Suprapubic skin (tissue), 4 donors: Measurements from ENCODE around the gene IGFN1. TPM values are rescaled to one million over a fixed set of nuclear protein-coding genes. Genes with fewer than 3 reads are reported as not detected.

Experiments
- DNase-seq, 2 donors: peaks; one replicate each; pipeline ENCODE4 v3.0.0-alpha.2; 2019; ENCODE audit warnings: low spot score in 2 of 2
- H3K27ac ChIP-seq: fragments of 200-600 bp; sonication (generic); one replicate; pipeline ENCODE4 v1.5.1; 2019
- H3K27me3 ChIP-seq: fragments of 200-600 bp; sonication (generic); one replicate; pipeline ENCODE4 v1.5.1; 2019
- H3K36me3 ChIP-seq: fragments of 200-600 bp; sonication (generic); one replicate; pipeline ENCODE4 v1.5.1; 2019
- H3K4me1 ChIP-seq: fragments of 200-600 bp; sonication (generic); one replicate; pipeline ENCODE4 v1.5.1; 2019
- H3K4me3 ChIP-seq: fragments of 200-600 bp; sonication (generic); one replicate; pipeline ENCODE4 v1.5.1; 2019; ENCODE audit warnings: mild to moderate bottlenecking
- H3K9me3 ChIP-seq: fragments of 200-600 bp; sonication (generic); one replicate; pipeline ENCODE4 v1.5.1; 2019
- CTCF ChIP-seq, 2 donors: fragments of 200-600 bp in 1 of 2; fragments of 450-650 bp in 1 of 2; sonication (generic) in 1 of 2; IDR thresholded peaks; one replicate each; pipeline ENCODE4 v1.5.1; 2016 to 2019; ENCODE audit warnings: antibody characterized with exemption in 2 of 2, mild to moderate bottlenecking in 1 of 2, moderate library complexity in 1 of 2
- EP300 ChIP-seq: sonication (generic); formaldehyde crosslinking; IDR thresholded peaks from one replicate; pipeline ENCODE4 v1.6.1; 2017; ENCODE audit warnings: antibody characterized with exemption
- POLR2A ChIP-seq, 2 donors: fragments of 450-650 bp; IDR thresholded peaks; one replicate each; pipeline ENCODE4 v1.6.1; 2017; ENCODE audit warnings: antibody characterized with exemption in 2 of 2, mild to moderate bottlenecking in 2 of 2, moderate library complexity in 2 of 2
- POLR2AphosphoS5 ChIP-seq, 3 donors: sonication (generic); formaldehyde crosslinking; IDR thresholded peaks; one replicate each; pipeline ENCODE4 v1.6.1; 2017; ENCODE audit warnings: antibody characterized with exemption in 3 of 3
- WGBS: methylation state at CpG from one replicate; pipeline ENCODE4 v1.1.5; 2018; 5-methylcytosine and 5-hydroxymethylcytosine counted together
- total RNA-seq, 4 donors: library from RNA; depleted of rRNA; stranded (reverse); fragments of >200 nt; gene quantifications; one replicate each; pipeline ENCODE4 v1.1.0, GENCODE V29; 2016

IGFN1 gene
- total RNA-seq, 4 donors from 2014 or later, result 0.13 to 0.57 TPM; not detected in 2

- peak; percentile 36 to 47 for DNase-seq
- TF ChIP-seq POLR2AphosphoS5 (IDR thresholded peaks at IDR 0.05) (no peak), POLR2A (IDR thresholded peaks at IDR 0.05) (no peak), EP300 (no peak)
- WGBS, result 84% methylated on average over 5 of the region's 5 CpGs
Observed at GRCh38 chr1:201183753-201184152, 6.9 kb upstream of the IGFN1 start.

GRCh38 chr1:201184307-201185122 is 6.1 kb upstream of the IGFN1 start:
- TF ChIP-seq CTCF (IDR thresholded peaks at IDR 0.05) (peak in 1 of 2 donors; percentile 63), POLR2AphosphoS5 (IDR thresholded peaks at IDR 0.05) (no peak), EP300 (no peak), POLR2A (IDR thresholded peaks at IDR 0.05) (no peak)
- no peaks in the 10 kb centered on the region for H3K27me3 ChIP-seq
- no peak overlapping the region for H3K27ac ChIP-seq

More at GRCh38 chr1:201183753-201184152, 6.9 kb upstream of the IGFN1 start:
- Histone ChIP-seq H3K4me3 (no peak overlapping the region), H3K36me3 (no peaks in the 10 kb centered on the region), H3K27ac (no peak overlapping the region), H3K27me3 (no peaks in the 10 kb centered on the region), H3K9me3 (no peaks in the 10 kb centered on the region), H3K4me1 (peaks cover 14% of the 10 kb centered on the region)

GRCh38 chr1:201185123-201185453 is 5.5 kb upstream of the IGFN1 start:
- Histone ChIP-seq H3K9me3 (no peaks in the 10 kb centered on the region), H3K27me3 (no peaks in the 10 kb centered on the region), H3K27ac (no peak overlapping the region), H3K4me3 (no peak overlapping the region), H3K36me3 (no peaks in the 10 kb centered on the region), H3K4me1 (peaks cover 14% of the 10 kb centered on the region)
- TF ChIP-seq POLR2A (IDR thresholded peaks at IDR 0.05), result no peak
- no peak for TF ChIP-seq POLR2AphosphoS5 (IDR thresholded peaks at IDR 0.05)
- TF ChIP-seq CTCF (IDR thresholded peaks at IDR 0.05), result no peak
- no peak for TF ChIP-seq EP300
- DNase-seq, result peak in 1 of 2 donors; percentile 43
- WGBS, result no CpG with 5 or more reads among the region's 3 CpGs

More at GRCh38 chr1:201184307-201185122, 6.1 kb upstream of the IGFN1 start:
- peak; percentile 52 to 74 for DNase-seq
- no peaks in the 10 kb centered on the region for H3K36me3 ChIP-seq
- WGBS, result 62% methylated on average over 7 of the region's 9 CpGs
- H3K4me1 ChIP-seq, result peaks cover 14% of the 10 kb centered on the region
- H3K9me3 ChIP-seq, result no peaks in the 10 kb centered on the region
- no peak overlapping the region for H3K4me3 ChIP-seq

GRCh38 chr1:201185527-201186128 is 5.0 kb upstream of the IGFN1 start:
- Histone ChIP-seq H3K27ac (no peak overlapping the region), H3K27me3 (peaks cover 1% of the 10 kb centered on the region), H3K4me1 (peaks cover 14% of the 10 kb centered on the region), H3K9me3 (no peaks in the 10 kb centered on the region), H3K4me3 (no peak overlapping the region), H3K36me3 (no peaks in the 10 kb centered on the region)
- TF ChIP-seq POLR2A (IDR thresholded peaks at IDR 0.05), result no peak
- no peak for TF ChIP-seq EP300
- no peak for TF ChIP-seq CTCF (IDR thresholded peaks at IDR 0.05)
- no peak for TF ChIP-seq POLR2AphosphoS5 (IDR thresholded peaks at IDR 0.05)
- WGBS, result 92% methylated on average over 4 of the region's 5 CpGs
- peak; percentile 51 to 55 for DNase-seq

GRCh38 chr1:201186192-201186591 is 4.4 kb upstream of the IGFN1 start:
- WGBS, result 87% methylated on average over 3 of the region's 3 CpGs
- no peak for TF ChIP-seq POLR2A (IDR thresholded peaks at IDR 0.05)
- TF ChIP-seq EP300, result no peak
- no peak for TF ChIP-seq CTCF (IDR thresholded peaks at IDR 0.05)
- no peak for TF ChIP-seq POLR2AphosphoS5 (IDR thresholded peaks at IDR 0.05)
- peaks cover 14% of the 10 kb centered on the region for H3K4me1 ChIP-seq
- peaks cover 7% of the 10 kb centered on the region for H3K27me3 ChIP-seq
- DNase-seq, result no peak
- H3K4me3 ChIP-seq, result no peak overlapping the region
- no peaks in the 10 kb centered on the region for H3K36me3 ChIP-seq
- no peaks in the 10 kb centered on the region for H3K9me3 ChIP-seq
- no peak overlapping the region for H3K27ac ChIP-seq
